Measurements from ENCODE around the gene CNKSR2. TPM values are rescaled to one million over a fixed set of nuclear protein-coding genes. Genes with fewer than 3 reads are reported as not detected.
"Not testable (repeated sequence)": the region's sequence is repeated elsewhere in the genome, so short reads cannot be mapped to it uniquely, and the experiment has no call there.

The CNKSR2 gene
- total RNA-seq, 1 experiment from 2014 or later: 3.1 TPM

DNA sequence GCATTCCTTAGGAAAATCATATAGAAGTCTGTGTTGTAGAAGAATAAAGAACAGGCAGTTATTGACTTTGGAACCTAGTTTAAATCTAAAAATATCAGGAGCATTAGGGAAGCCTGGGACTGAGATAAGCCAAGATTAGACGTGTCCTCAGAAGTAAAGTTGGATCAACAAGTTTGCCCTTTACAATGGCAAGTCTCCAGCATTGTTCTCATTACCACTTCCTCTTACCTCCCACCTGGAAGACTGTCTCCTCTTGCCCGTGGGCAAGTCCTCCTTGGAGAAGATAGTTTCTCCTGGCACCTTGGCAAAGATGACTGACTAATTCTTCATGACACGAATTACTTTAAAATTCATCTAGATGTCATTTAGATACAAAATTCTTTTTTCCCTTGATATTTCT, 37.8 kb downstream of the CNKSR2 start:
- in situ Hi-C loops (cut with HindIII; ENCODE audit: low pct_unique_long_range_greater_than_20kb, low sequenced_read_pairs): no loop called here
- no peak for DNase-seq (ENCODE audit: low read depth, low spot score)

DNA sequence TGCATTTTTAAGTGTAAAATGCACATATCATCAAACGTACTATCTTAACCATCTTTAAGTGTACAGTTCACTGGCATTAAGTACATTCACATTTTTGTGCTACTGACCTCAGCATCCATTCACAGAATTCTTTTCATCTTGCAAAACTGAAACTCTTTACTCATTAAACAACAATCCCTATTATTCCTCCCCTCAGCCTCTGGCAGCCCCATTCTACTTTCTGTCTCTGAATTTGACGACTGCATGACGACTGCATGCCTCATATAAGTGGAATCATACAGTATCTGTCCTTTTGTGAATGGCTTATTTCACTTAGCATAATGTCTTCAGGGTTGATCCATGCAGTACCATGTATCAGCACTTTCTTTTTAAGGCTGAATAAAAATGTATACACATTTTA, 38.7 kb downstream of the CNKSR2 start:
- DNase-seq (ENCODE audit: low read depth, low spot score): peak; percentile 54
- in situ Hi-C loops (cut with HindIII; ENCODE audit: low pct_unique_long_range_greater_than_20kb, low sequenced_read_pairs): no loop called here

DNA sequence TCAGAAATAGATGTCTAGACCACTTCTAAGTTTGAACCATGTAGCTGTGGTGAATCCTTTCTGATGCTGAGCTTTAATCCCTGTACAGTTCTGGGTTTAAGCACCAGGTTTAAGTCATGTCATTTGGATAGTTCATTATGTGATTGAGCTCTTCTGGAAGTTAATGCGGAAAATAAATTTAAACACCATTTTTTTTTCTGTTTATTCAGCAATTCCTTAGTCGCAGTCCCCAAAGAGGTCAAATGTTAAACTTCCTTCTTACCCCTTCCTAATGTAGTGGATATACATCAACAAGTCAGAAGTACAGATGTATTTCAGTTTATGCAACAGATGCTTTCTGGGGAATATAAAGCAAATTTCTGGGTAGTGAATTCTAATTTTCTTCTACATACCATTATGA, 52.9 kb downstream of the CNKSR2 start:
- DNase-seq (ENCODE audit: low read depth, low spot score): no peak
- in situ Hi-C loops (cut with HindIII; ENCODE audit: low pct_unique_long_range_greater_than_20kb, low sequenced_read_pairs): no loop called here

DNA sequence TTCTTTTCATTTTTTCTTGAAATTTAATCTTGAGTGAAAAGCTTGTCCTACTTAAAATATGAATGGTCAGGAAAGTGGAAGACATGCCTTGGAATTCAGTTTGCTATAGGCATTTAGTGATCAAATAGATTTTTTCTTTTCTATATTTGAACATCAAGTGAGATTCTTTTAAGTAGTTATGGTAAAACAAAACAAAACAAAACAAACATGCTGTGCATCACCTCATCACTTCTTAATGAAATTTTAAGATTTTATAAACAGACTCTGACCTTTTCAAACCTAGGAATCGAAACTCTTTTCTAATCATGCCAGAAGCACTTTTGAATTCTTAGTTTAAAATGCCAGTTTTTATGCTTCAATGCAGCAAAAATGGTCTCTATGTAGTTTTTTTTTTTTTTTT, 62.8 kb downstream of the CNKSR2 start:
- no peak for DNase-seq (ENCODE audit: low read depth, low spot score)
- in situ Hi-C loops (cut with HindIII; ENCODE audit: low pct_unique_long_range_greater_than_20kb, low sequenced_read_pairs): no loop called here

DNA sequence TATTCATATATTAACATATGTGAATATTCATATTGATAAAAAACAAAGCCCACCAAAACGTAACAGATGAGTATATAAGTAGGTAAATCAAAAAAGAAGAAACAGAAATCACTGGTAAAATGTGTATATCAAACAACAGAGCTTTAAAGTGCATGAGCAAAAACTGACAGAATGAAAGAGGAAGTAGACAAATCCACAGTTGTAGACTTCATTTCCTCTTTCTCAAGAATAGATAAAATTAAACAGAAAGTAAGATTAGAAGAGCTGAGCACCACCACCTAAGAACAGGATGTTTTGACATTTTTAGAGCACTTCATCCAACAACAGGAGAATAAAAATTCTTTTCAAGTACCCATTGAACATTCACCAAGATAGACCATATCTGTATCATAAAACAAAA, 64.6 kb downstream of the CNKSR2 start:
- DNase-seq (ENCODE audit: low read depth, low spot score): no peak
- in situ Hi-C loops (cut with HindIII; ENCODE audit: low pct_unique_long_range_greater_than_20kb, low sequenced_read_pairs): no loop called here

DNA sequence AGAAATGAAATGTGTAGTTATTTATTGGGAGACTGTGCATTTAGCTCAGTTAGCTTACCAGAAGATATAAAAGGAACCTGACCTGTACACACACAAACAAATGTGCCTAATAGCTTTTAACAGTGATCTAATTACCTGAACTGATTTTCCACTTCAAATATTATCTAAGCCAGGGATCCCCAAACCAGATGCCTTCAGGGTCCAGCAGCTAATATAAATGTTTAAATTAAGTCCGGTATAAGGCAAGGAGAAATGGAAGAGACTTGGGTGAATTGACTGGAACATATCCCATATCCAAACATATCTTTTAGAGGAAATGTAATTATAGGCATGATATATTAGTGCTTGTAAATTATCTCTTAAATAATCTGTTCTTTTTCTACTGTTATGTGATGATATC, 66.7 kb downstream of the CNKSR2 start:
- DNase-seq (ENCODE audit: low read depth, low spot score): no peak
- in situ Hi-C loops (cut with HindIII; ENCODE audit: low pct_unique_long_range_greater_than_20kb, low sequenced_read_pairs): no loop called here

DNA sequence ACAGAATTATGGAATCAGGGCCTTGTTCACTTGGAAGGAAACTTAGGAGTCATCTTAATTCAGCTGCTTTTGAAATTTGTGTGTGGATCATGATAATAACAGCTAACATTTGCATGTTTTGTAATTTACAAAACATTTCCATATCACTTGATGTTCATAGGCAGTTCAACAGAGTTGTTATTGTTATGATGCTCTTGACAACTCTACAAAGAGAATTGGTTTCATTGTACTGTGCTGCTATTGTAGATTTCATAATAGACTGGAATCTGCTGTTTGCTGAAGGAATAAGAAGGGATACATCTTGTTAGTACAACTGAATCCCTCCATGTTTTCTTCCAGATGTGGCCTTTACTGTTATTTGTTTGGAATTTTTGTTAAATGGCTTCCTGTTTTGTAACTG, 83.5 kb downstream of the CNKSR2 start:
- DNase-seq (ENCODE audit: low read depth, low spot score): no peak
- in situ Hi-C loops (cut with HindIII; ENCODE audit: low pct_unique_long_range_greater_than_20kb, low sequenced_read_pairs): no loop called here

DNA sequence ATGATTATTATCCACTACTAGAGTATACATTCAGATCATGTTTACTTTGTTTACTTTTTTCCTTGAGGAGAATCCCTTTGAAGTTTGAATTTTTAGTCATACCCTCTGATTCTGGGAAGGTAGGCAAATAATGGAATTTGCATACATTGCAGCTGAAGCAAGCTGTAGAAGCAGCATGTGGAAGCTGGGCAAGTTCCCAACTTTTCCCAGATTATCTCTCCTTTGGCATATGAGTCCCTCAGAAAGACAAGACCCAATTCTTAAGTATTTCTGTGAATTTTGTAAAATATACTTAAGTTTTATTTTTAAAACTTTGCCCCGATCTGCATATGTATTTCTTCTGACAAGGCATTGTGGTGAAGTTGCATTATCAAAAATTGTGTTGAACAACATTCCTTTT, 94.9 kb downstream of the CNKSR2 start:
- in situ Hi-C loops (cut with HindIII; ENCODE audit: low pct_unique_long_range_greater_than_20kb, low sequenced_read_pairs): no loop called here
- DNase-seq (ENCODE audit: low read depth, low spot score): no peak

DNA sequence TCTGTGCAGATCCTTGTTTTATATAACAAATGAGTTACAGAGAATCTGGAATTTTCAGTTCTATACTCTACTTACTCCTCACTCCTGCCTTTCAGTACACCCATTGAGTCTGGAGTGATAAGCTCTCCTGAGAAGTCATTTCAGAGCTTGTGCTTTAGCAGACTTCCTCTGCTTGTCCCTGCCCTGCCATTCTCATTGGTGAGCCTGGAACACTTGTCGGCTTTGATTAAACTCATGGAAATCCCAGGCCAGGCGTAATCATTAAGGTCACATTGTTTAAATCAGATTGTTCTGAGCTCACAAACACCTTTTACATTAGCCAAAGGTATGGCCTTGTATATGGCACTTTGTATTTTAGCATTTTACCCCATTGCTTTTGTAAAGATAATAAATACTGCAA, 102.7 kb downstream of the CNKSR2 start:
- DNase-seq (ENCODE audit: low read depth, low spot score): no peak
- in situ Hi-C loops (cut with HindIII; ENCODE audit: low pct_unique_long_range_greater_than_20kb, low sequenced_read_pairs): no loop called here

DNA sequence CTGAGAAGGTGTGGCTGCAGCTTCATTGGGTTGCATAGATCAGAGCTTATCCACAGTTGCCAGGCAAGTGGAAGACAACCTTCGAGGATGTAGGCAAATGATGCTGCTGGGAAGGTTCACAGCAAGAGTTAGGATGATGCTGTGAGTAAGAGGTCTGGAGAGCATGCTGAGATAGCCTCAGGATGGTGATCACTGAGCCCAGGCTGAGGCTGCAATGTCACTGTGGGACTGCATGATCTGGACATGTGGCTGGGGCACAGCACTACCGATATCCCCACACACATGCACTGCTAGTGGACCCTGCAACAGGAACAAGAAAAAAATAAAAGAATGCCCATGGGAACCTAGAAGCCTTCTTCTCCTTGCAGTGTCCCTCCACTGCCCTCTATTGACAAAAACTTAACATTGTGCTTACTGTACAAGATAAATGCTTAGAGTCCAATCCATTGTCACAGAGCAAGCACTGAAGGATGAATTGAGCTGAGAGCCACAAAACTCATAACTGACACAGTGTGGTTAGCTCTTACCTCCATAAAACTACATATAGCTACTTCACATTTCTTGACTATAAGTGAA, 105.6 kb downstream of the CNKSR2 start:
- peak; percentile 73 for DNase-seq (ENCODE audit: low read depth, low spot score)
- in situ Hi-C loops (cut with HindIII; ENCODE audit: low pct_unique_long_range_greater_than_20kb, low sequenced_read_pairs): no loop called here

DNA sequence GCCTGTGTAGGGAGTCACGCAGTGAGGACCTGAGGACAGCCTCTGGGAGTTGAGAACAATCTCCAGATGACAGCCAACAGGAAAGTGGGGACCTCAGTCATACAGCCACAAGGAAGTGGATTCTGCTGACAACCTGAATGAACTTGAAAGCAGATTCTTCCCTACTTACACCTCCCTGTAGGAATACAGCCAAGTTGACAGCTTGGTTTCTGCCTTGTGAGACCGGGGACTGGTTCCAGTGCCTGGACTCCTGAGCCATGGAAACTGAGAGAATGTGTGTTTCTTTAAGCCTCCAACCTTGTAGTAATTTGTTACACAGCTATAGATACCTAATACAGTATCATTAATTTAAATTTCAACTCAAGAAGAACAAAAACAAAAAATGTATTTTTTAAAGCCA, 107.5 kb downstream of the CNKSR2 start:
- DNase-seq (ENCODE audit: low read depth, low spot score): no peak
- in situ Hi-C loops (cut with HindIII; ENCODE audit: low pct_unique_long_range_greater_than_20kb, low sequenced_read_pairs): no loop called here

DNA sequence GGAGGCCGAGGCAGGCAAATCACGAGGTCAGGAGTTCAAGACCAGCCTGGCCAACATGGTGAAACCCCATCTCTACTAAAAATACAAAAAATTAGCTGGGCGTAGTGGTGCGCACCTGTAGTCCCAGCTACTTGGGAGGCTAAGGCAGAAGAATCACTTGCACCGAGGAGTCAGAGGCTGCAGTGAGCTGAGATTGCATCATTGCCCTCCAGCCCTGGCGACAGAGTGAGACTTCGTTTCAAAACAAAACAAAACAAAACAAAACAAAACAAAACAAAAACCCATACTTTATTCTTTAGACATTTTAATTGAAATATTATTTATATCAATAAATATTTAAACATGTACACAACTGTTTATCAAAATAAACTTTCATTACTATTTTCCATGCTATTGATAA, 109.8 kb downstream of the CNKSR2 start:
- in situ Hi-C loops (cut with HindIII; ENCODE audit: low pct_unique_long_range_greater_than_20kb, low sequenced_read_pairs); DNase-seq (ENCODE audit: low read depth, low spot score): not testable (repeated sequence)

DNA sequence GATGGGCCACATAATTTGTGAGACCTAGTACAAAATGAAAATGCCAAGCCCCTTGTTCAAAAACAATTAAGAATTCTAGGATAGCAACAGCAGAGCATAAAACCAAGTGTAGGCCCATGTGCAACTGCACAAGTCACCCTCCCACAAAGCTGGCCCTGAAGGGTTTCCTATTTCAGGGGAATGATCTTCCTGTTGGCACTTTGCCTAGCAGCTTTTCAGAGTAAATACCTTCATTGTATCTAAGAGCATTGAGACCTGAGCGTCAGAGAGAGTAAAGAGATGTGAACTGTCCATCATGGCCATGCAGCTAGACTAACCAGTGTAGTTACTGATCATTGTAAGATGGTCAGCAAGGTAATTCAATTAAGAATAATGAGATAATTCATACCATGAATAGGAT, 113.6 kb downstream of the CNKSR2 start:
- DNase-seq (ENCODE audit: low read depth, low spot score): peak; percentile 83
- in situ Hi-C loops (cut with HindIII; ENCODE audit: low pct_unique_long_range_greater_than_20kb, low sequenced_read_pairs): no loop called here

DNA sequence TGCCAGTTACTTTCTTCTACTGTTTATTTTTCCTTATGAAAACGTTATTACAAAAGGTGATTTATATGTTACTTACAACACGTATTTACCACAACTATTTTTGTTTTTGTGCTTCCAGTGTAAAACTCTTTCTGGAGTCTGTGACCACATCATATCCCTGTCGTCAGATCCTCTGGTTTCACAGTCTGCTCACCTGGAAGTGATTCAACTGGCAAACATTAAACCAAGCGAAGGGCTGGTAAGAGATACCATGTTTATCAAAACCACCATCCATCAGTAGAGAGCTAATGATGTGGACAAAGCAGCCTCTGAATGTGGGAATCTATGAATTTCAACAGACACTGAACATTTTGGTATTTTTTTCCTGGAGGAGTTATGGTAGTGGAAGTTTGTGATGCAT, 116.1 kb downstream of the CNKSR2 start:
- no peak for DNase-seq (ENCODE audit: low read depth, low spot score)
- in situ Hi-C loops (cut with HindIII; ENCODE audit: low pct_unique_long_range_greater_than_20kb, low sequenced_read_pairs): no loop called here

DNA sequence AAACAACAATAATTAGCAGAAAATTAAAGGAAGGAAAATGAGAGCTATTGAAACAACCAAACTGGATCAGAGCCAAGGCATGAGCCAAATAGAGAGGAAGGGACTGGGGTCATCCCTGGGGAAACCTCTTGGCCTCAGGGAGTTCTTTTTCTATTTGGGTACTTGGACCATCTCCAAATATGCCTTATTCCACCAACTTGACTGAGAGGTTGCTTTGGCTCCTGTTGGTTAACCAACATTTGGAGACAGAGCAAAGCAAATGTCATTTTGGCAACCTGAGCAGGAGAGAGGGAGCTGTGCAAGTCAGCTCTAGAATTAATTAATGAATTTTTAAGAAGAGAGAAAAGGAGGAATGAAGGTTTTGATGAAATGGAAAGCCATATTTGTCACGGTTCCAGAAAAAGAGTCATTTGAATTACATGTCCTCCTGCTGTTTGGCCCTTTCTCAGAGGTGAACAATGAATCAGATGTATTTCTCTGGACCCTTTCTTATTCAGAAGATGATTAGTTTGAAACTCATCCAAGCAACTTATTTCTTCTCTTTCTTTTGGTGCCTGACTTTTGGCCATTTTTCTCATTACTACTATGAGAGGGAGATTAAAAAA, 119.1 kb downstream of the CNKSR2 start:
- in situ Hi-C loops (cut with HindIII; ENCODE audit: low pct_unique_long_range_greater_than_20kb, low sequenced_read_pairs): no loop called here
- DNase-seq (ENCODE audit: low read depth, low spot score): no peak

DNA sequence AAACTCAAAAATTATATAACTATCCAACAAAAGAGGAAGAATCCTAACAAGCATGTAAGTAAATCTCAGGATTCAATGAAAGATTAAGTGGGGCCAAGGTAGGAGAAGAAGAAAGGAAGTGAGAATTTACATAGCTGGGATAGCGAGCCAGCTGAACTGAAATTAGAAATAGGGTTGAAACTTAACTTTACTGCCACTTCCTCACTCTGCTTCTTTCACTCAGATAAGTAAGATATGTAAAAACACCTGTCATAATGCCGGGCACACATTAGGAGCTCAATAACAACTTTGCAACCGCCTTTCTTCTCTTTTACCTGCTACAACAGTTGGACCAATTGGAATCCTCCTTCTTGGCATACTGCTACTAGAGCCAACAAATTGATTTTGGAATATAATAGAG, 129.4 kb downstream of the CNKSR2 start:
- in situ Hi-C loops (cut with HindIII; ENCODE audit: low pct_unique_long_range_greater_than_20kb, low sequenced_read_pairs): no loop called here
- no peak for DNase-seq (ENCODE audit: low read depth, low spot score)

DNA sequence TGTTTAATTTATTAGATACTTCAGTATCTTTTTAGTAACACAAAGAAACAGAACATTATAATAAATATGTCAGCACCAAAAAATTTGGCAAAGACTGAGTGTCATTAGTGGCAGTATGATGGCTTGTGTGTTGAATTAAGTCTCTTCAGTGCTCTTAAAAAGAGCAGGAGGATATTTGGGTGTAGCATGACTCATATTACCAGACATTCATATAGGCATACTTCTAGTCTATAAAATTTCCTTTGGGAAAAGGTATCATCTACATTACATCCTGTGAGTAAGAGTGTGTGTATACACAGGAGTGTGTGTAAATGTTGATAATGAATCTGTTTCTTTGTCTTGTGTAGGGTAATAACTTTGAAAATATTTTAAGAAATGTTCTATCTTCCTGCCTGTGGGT, 135.7 kb downstream of the CNKSR2 start:
- in situ Hi-C loops (cut with HindIII; ENCODE audit: low pct_unique_long_range_greater_than_20kb, low sequenced_read_pairs): no loop called here
- no peak for DNase-seq (ENCODE audit: low read depth, low spot score)

DNA sequence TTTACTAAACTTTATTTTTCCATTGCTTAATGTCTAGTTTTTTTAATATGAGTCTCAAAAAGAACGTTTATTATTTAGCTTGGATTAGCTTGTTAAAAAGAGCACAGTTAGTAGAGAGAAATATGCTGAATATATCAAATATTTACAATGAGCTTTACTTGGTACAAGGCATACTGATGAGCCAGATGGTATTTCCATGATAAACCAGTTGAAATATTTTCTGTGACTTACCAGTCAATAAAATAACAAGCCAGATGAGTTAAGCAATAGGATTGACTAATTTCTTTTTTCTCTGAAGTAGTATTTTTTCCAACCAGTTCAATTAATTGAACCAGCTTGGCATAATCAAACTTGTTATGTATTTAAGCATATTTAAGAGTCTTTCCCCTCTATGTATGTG, 149.8 kb downstream of the CNKSR2 start:
- in situ Hi-C loops (cut with HindIII; ENCODE audit: low pct_unique_long_range_greater_than_20kb, low sequenced_read_pairs): no loop called here

DNA sequence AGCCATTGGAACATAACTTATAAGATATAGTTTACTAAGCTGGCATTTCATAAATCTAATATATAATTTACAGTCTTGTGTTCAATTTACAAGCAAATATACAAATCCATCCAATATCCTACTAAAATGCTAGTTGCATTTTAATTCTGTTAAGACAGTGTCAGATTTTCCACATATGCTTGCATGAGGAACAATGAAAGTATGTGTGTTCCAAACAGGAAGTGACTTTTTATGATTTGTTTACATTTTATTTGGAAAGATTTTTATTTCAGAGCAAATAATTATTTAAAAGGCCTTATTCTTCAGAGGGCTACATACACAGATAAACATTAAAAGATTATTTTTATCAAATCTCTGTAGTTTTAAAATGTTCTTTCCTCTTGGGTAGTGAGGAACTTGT, 153.9 kb downstream of the CNKSR2 start:
- in situ Hi-C loops (cut with HindIII; ENCODE audit: low pct_unique_long_range_greater_than_20kb, low sequenced_read_pairs): no loop called here
- peak; percentile 2 for DNase-seq (ENCODE audit: low read depth, low spot score)

More for the DNA sequence above, 149.8 kb downstream of the CNKSR2 start:
- no peak for DNase-seq (ENCODE audit: low read depth, low spot score)

DNA sequence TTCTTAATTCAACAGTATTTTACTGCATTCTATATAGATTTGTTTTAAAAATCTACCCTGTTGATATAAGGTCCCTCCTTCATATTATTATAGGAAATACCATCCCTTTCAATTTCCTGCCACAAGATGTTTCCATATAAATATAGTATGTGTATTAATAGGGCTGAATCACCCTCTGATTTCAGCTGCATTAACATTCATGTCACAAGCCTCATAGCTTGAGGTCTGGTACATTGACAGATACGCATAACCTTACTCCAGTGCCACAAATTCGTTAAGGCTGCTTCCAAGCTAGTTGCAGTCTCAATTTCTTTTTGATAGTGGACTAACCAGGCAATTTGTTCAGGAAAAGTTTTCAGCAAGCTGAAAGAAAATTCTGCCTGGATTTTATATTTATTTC, 155.6 kb downstream of the CNKSR2 start:
- in situ Hi-C loops (cut with HindIII; ENCODE audit: low pct_unique_long_range_greater_than_20kb, low sequenced_read_pairs): no loop called here
- peak; percentile 7 for DNase-seq (ENCODE audit: low read depth, low spot score)

All from SK-MEL-5 (cell line).